Measurements from ENCODE around the gene S100A12. TPM values are rescaled to one million over a fixed set of nuclear protein-coding genes. Genes with fewer than 3 reads are reported as not detected.

The S100A12 gene
- total RNA-seq, 1 experiment from 2014 or later: not detected

DNA sequence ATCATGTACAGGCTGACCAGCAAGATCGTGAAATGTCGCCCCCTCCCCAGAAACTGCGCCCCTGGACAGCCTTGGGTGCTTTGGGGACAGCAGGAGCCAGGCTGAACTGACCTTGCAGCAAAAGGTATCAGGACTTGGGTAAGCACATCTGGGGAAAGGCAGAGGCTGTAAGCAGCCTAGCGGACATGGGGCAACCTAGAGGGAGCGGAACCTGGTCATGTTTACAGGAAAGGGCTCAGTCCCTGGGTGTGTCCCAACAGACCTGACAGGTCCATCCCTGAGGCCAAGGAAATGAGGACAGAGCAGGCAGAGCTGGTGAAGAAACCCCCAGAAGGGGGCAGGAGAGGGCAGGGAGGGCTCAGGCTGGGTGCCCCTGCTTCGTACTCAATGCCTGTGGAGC is 18.5 kb upstream of the S100A12 start:
- H3K36me3 Mint-ChIP-seq (ENCODE audit: insufficient read depth in 1 of 3, low read depth in 3 of 3): no peaks in the 10 kb centered on the region; a peak in 1 of 7 replicates
- H3K9me3 ChIP-seq (ENCODE audit: control insufficient read depth, low read depth, low read length): no peaks in the 10 kb centered on the region
- TF ChIP-seq, protein P1, sequence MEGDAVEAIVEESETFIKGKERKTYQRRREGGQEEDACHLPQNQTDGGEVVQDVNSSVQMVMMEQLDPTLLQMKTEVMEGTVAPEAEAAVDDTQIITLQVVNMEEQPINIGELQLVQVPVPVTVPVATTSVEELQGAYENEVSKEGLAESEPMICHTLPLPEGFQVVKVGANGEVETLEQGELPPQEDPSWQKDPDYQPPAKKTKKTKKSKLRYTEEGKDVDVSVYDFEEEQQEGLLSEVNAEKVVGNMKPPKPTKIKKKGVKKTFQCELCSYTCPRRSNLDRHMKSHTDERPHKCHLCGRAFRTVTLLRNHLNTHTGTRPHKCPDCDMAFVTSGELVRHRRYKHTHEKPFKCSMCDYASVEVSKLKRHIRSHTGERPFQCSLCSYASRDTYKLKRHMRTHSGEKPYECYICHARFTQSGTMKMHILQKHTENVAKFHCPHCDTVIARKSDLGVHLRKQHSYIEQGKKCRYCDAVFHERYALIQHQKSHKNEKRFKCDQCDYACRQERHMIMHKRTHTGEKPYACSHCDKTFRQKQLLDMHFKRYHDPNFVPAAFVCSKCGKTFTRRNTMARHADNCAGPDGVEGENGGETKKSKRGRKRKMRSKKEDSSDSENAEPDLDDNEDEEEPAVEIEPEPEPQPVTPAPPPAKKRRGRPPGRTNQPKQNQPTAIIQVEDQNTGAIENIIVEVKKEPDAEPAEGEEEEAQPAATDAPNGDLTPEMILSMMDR (conservative IDR thresholded peaks at IDR 0.05): peak; percentile 68
- H2BK5ac ChIP-seq (ENCODE audit: insufficient read length, low read length): no peak overlapping the region
- no peak overlapping the region for H2AFZ ChIP-seq (ENCODE audit: low read length)
- H2BK120ac ChIP-seq (ENCODE audit: low read depth, low read length, poor library complexity, severe bottlenecking): no peak overlapping the region
- H3K4me1 Mint-ChIP-seq: peaks cover 0 to 2% of the 10 kb centered on the region in 2 experiments; a peak in 1 of 4 replicates
- no peak overlapping the region for H3K4me2 ChIP-seq (ENCODE audit: insufficient read depth, insufficient read length, low read length)
- H2BK15ac ChIP-seq (ENCODE audit: low read depth, low read length): no peak overlapping the region
- H3T11ph ChIP-seq (ENCODE audit: low read length): no peak overlapping the region
- no peak overlapping the region for H3K9ac ChIP-seq (ENCODE audit: extremely low read depth, insufficient read length, low read length)
- H2BK20ac ChIP-seq (ENCODE audit: low read depth, low read length, poor library complexity, severe bottlenecking): no peak overlapping the region
- H3K4ac ChIP-seq (ENCODE audit: low read depth, low read length): no peak overlapping the region
- no peak overlapping the region for H4K8ac ChIP-seq (replicated peaks; ENCODE audit: insufficient read length, low read depth, low read length)
- H3K27me3 ChIP-seq (ENCODE audit: insufficient read depth, low read length): no peaks in the 10 kb centered on the region
- H3K56ac ChIP-seq (ENCODE audit: insufficient read length, low read depth, low read length): no peak overlapping the region
- no peaks in the 10 kb centered on the region for H3K9me3 Mint-ChIP-seq
- no peak overlapping the region for H3K23ac ChIP-seq (ENCODE audit: insufficient read length, low read depth, low read length)
- no peaks in the 10 kb centered on the region for H3K79me1 ChIP-seq (ENCODE audit: insufficient read depth, low read depth, low read length, poor library complexity, severe bottlenecking)
- no peaks in the 10 kb centered on the region for H4K20me1 ChIP-seq (ENCODE audit: control insufficient read depth, insufficient read depth, insufficient read length)
- no peak overlapping the region; the same call in 1 of the 2 replicates for H3K14ac ChIP-seq (ENCODE audit: insufficient read depth, low read length)
- no peaks in the 10 kb centered on the region for H3K23me2 ChIP-seq (ENCODE audit: insufficient read length, low read depth, low read length, poor library complexity, severe bottlenecking)
- H3K18ac ChIP-seq (ENCODE audit: insufficient read length, low read depth, low read length): no peak overlapping the region
- H2AK5ac ChIP-seq (ENCODE audit: insufficient read length, low read length): no peak overlapping the region
- H4K91ac ChIP-seq (ENCODE audit: insufficient read length, low read depth, low read length): no peak overlapping the region
- DNase-seq: peak; percentile 74
- WGBS (ENCODE audit: extremely low coverage, insufficient read length, low lambda C conversion rate): no CpG with 5 or more reads among the region's 6 CpGs
- no peak overlapping the region for H3K4me3 Mint-ChIP-seq
- no peak overlapping the region for H3K27ac ChIP-seq (ENCODE audit: insufficient read length, low read depth, low read length)
- no peak overlapping the region for H2BK12ac ChIP-seq (ENCODE audit: insufficient read length, low read depth, low read length)
- no peaks in the 10 kb centered on the region for H3K4me1 ChIP-seq (ENCODE audit: insufficient read depth, low read length)
- H4K5ac ChIP-seq (ENCODE audit: insufficient read length, low read depth, low read length): no peak overlapping the region
- H3K27ac Mint-ChIP-seq: no peak overlapping the region
- peaks cover 12% of the 10 kb centered on the region for H3K27me3 Mint-ChIP-seq (ENCODE audit: low read depth)
- no peaks in the 10 kb centered on the region for H3K79me2 ChIP-seq (ENCODE audit: insufficient read depth, low read length)

Data from H9 (cell line).